ENCODE data around the gene SRC. TPM values are rescaled to one million over a fixed set of nuclear protein-coding genes. Genes with fewer than 3 reads are reported as not detected.

SRC gene
- total and polyA plus RNA-seq, 8 donors, result 21.3 to 78.4 (median 36.8) TPM

DNA sequence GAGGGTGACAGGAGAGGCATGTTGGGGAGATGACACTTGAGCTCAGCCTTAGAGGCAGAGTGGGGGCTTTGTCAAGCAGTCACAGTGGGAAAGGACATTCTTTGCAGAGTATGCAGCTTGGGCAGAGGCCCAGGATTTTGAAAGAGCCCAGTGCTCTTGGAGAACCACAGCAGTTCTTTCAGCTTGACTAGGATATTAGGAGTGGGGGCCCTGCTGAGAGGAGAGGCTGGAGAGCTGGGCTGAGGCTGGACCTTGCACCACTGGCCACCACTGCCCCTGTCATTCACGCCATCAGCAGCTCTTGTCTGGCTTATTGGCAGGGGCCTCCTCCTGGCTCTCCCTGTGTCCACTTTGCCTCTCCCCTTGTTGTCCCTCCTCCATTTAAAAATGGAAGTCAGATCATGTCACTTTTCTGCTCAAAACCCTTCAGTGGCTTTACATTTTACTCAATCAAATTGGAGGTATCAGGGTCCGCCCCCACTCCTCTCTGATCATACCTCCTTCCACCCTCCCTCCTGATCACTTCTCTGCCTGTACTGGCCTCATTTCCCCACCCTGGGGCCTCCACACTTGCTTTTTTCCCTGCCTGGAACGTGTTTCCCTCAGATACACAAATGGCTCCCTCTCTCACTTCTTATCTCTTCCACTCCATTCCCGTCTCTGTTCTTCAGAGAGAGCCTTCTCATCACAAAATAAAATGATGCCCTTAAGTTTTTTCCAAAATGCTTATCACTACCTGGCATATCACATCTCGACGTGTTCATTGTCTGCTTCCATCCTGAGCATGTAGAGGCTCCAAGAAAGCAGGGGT is 46.0 kb upstream of the SRC start:
- ATAC-seq (peak in 2 of 4 donors; percentile 5 to 11), FAIRE-seq (no peak), DNase-seq (no peak)
- WGBS, 2 donors, result 84 to 86% methylated on average over 6 of the region's 6 CpGs
- peaks cover 4 to 17% (median 7%) of the 10 kb centered on the region in 3 donors for H3K36me3 ChIP-seq
- H3K4me3 ChIP-seq, result no peak overlapping the region
- peak overlapping the region in 2 of 4 donors; percentile 15 to 31 for H3K27ac ChIP-seq
- H3K9me3 ChIP-seq, result no peaks in the 10 kb centered on the region
- peaks cover 5 to 48% (median 17%) of the 10 kb centered on the region in 3 donors for H3K4me1 ChIP-seq
- H3K27me3 ChIP-seq, result no peaks in the 10 kb centered on the region
- intact Hi-C loops (cut with DNase I), result no loop called here
- TF ChIP-seq, protein P1, sequence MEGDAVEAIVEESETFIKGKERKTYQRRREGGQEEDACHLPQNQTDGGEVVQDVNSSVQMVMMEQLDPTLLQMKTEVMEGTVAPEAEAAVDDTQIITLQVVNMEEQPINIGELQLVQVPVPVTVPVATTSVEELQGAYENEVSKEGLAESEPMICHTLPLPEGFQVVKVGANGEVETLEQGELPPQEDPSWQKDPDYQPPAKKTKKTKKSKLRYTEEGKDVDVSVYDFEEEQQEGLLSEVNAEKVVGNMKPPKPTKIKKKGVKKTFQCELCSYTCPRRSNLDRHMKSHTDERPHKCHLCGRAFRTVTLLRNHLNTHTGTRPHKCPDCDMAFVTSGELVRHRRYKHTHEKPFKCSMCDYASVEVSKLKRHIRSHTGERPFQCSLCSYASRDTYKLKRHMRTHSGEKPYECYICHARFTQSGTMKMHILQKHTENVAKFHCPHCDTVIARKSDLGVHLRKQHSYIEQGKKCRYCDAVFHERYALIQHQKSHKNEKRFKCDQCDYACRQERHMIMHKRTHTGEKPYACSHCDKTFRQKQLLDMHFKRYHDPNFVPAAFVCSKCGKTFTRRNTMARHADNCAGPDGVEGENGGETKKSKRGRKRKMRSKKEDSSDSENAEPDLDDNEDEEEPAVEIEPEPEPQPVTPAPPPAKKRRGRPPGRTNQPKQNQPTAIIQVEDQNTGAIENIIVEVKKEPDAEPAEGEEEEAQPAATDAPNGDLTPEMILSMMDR (IDR thresholded peaks at IDR 0.05), result no peak

DNA sequence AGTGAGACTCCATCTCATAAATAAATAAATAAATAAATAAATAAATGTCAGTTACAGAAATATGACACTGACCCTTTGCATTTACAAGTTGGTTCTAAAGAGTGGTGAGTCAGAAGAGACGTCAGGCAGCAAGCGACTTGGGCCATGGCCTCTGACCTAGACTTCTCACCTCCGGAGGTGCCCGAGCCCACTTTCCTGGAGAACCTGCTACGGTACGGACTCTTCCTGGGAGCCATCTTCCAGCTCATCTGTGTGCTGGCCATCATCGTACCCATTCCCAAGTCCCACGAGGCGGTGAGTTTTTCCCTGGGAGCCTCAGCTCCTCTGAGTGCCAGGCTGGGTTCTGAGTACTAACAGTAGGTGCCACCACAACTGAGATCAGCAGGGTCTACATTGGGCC is 44.8 kb upstream of the SRC start:
- WGBS, 2 donors, result 97 to 99% methylated on average over 9 of the region's 9 CpGs
- FAIRE-seq (no peak), DNase-seq (no peak), ATAC-seq (no peak)
- Histone ChIP-seq H3K4me3 (no peak overlapping the region), H3K4me1 (peaks cover 5 to 47% (median 17%) of the 10 kb centered on the region in 3 donors), H3K36me3 (peaks cover 4 to 17% (median 7%) of the 10 kb centered on the region in 3 donors), H3K9me3 (no peaks in the 10 kb centered on the region), H3K27me3 (no peaks in the 10 kb centered on the region), H3K27ac (no peak overlapping the region)
- TF ChIP-seq, protein P1 (IDR thresholded peaks at IDR 0.05), result no peak
- intact Hi-C loops (cut with DNase I), result no loop called here

DNA sequence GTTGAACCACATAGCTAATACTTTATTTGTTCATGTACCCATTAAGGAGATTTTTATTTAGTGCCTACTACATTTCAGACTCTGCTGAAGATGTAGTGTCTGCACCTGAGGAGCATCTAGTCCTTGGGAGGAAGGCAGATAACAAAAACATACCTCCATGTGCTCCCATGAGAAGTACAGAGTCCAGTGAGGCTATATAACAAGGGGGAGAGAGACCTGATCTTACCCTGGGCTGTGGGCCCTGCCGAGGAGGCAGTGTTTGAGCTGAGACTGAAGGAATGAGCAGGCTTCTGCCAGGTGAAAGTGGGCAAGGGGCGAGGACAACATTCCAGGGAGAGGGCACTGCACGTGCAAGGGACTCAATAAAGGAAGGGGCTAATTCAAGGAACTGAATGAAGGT is 44.4 kb upstream of the SRC start:
- peaks cover 4 to 17% (median 7%) of the 10 kb centered on the region in 3 donors for H3K36me3 ChIP-seq
- intact Hi-C loops (cut with DNase I), result no loop called here
- H3K27me3 ChIP-seq, result no peaks in the 10 kb centered on the region
- no peak overlapping the region for H3K4me3 ChIP-seq
- H3K4me1 ChIP-seq, result peaks cover 5 to 49% (median 17%) of the 10 kb centered on the region in 3 donors
- ATAC-seq, result no peak
- WGBS, 2 donors, result 96 to 100% methylated on average over 3 of the region's 3 CpGs
- no peak for DNase-seq
- H3K9me3 ChIP-seq, result no peaks in the 10 kb centered on the region
- no peak overlapping the region for H3K27ac ChIP-seq
- no peak for FAIRE-seq
- TF ChIP-seq, protein P1 (IDR thresholded peaks at IDR 0.05), result no peak

DNA sequence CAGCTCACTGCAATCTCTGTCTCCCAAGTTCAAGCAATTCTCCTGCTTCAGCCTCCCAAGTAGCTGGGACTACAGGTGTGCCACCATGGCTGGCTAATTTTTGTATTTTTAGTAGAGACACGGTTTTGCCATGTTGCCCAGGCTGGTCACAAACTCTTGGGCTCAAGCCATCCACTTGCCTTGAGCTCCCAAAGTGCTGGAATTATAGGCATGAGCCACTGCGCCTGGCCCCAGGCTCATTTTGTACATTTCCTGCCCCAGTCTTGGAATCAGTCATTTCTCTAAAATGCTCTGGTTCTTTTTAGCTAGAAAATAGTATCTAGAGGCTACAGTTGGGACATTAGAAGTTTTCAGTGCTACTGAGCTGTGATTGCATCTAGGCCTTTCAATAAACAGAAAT is 43.0 kb upstream of the SRC start:
- FAIRE-seq (no peak), ATAC-seq (no peak), DNase-seq (no peak)
- intact Hi-C loops (cut with DNase I), result no loop called here
- no peak overlapping the region for H3K4me3 ChIP-seq
- H3K9me3 ChIP-seq, result no peaks in the 10 kb centered on the region
- TF ChIP-seq, protein P1 (IDR thresholded peaks at IDR 0.05), result no peak
- peaks cover 5 to 47% (median 17%) of the 10 kb centered on the region in 3 donors for H3K4me1 ChIP-seq
- H3K27me3 ChIP-seq, result no peaks in the 10 kb centered on the region
- H3K27ac ChIP-seq, result peak overlapping the region in 3 of 4 donors; percentile 2 to 76 (median 64)
- 71 to 73% methylated on average over 2 of the region's 2 CpGs for WGBS, 2 donors
- H3K36me3 ChIP-seq, result peaks cover 4 to 17% (median 7%) of the 10 kb centered on the region in 3 donors

DNA sequence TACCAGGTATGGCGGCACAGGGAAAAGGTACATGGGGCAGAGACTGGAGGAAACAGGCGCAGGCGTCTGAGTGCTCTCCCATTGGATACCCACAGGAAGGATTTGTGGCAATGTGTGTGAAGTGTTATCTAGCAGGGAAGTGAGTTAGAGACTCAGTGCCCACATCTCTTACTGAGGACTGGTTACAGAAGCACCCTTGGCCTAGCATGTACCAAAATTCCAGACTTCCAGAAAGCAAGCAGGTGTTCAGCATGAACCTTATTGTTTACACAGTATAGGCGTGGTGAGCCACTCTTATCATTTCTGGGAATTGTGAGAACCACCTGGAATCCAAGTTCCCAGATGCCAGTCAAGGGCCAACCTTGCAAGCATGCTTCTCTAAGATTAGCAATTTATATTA is 42.3 kb upstream of the SRC start:
- peaks cover 4 to 17% (median 7%) of the 10 kb centered on the region in 3 donors for H3K36me3 ChIP-seq
- DNase-seq (peak in 3 of 6 donors; percentile 56 to 70 (median 67)), ATAC-seq (peak; percentile 69 to 86 (median 86)), FAIRE-seq (no peak)
- H3K9me3 ChIP-seq, result no peaks in the 10 kb centered on the region
- H3K27me3 ChIP-seq, result no peaks in the 10 kb centered on the region
- TF ChIP-seq, protein P1 (IDR thresholded peaks at IDR 0.05), result no peak
- peaks cover 5 to 53% (median 20%) of the 10 kb centered on the region in 3 donors for H3K4me1 ChIP-seq
- H3K4me3 ChIP-seq, result no peak overlapping the region
- intact Hi-C loops (cut with DNase I), result no loop called here
- WGBS, 2 donors, result 61 to 70% methylated on average over 4 of the region's 4 CpGs
- H3K27ac ChIP-seq, result peak overlapping the region in 3 of 4 donors; percentile 2 to 76 (median 64)

Measured in pancreas (tissue), 10 donors.